Measurements from ENCODE around the gene OBSCN.

DNA sequence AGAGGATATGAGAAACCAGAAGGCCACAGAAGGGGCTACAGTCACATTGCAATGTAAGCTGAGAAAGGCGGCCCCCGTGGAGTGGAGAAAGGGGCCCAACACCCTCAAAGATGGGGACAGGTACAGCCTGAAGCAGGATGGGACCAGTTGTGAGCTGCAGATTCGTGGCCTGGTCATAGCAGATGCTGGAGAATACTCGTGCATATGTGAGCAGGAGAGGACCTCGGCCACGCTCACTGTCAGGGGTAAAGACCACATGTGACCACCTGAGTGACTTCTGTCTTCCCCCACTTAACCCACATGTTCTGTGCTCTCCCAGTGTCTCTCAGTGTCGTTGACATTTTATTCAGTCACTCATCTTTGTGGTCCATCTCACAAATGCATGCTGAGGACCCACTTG lies 92.1 kb downstream of the OBSCN start:
- no peak for TF ChIP-seq SIN3A (IDR thresholded peaks at IDR 0.05; ENCODE audit: borderline replicate concordance, insufficient read depth, low read length)
- TF ChIP-seq POLR2AphosphoS5 (IDR thresholded peaks at IDR 0.05; ENCODE audit: low read depth, low read length), result no peak
